Breast epithelium (tissue), 4 donors: ENCODE results near the gene RALGAPA1. TPM values are rescaled to one million over a fixed set of nuclear protein-coding genes. Genes with fewer than 3 reads are reported as not detected.

ENCODE experiments used
- DNase-seq, 2 donors: peaks; one replicate each; pipeline ENCODE4 v3.0.0-alpha.2; 2019; ENCODE audit warnings: low spot score in 2 of 2
- H3K27ac ChIP-seq, 2 donors: fragments of 200-600 bp; sonication (generic) in 1 of 2; one replicate each; pipeline ENCODE4 v1.5.1; 2016 to 2019; ENCODE audit warnings: mild to moderate bottlenecking in 1 of 2
- H3K27me3 ChIP-seq, 2 donors: fragments of 200-600 bp; sonication (generic) in 1 of 2; one replicate each; pipeline versions ENCODE4 v1.5.1 to v1.6.0; 2017 to 2019; ENCODE audit warnings: control low read depth in 1 of 2, mild to moderate bottlenecking in 1 of 2
- H3K36me3 ChIP-seq: fragments of 200-600 bp; one replicate; pipeline ENCODE4 v1.5.1; 2019
- H3K4me1 ChIP-seq, 2 donors: fragments of 200-600 bp; sonication (generic); one replicate each; pipeline ENCODE4 v1.5.1; 2016 to 2019; ENCODE audit warnings: control low read depth in 1 of 2
- H3K4me3 ChIP-seq, 3 donors: fragments of 200-600 bp; sonication (generic); 1 replicate in 2 of 3; 2 replicates in 1 of 3; pipeline ENCODE4 v1.5.1; 2016 to 2019; ENCODE audit warnings: mild to moderate bottlenecking in 3 of 3, moderate library complexity in 2 of 3
- H3K9me3 ChIP-seq, 2 donors: fragments of 200-600 bp; sonication (generic) in 1 of 2; one replicate each; pipeline ENCODE4 v1.5.1; 2016 to 2019; ENCODE audit warnings: control low read depth in 1 of 2
- POLR2A ChIP-seq: fragments of 450-650 bp; IDR thresholded peaks from one replicate; pipeline ENCODE4 v1.6.1; 2016; ENCODE audit warnings: antibody characterized with exemption, mild to moderate bottlenecking, moderate library complexity
- POLR2AphosphoS5 ChIP-seq, 3 donors: sonication (generic); formaldehyde crosslinking; IDR thresholded peaks; one replicate each; pipeline ENCODE4 v1.6.1; 2017; ENCODE audit warnings: antibody characterized with exemption in 3 of 3
- intact Hi-C: fragments of 100-400 bp; cut with DNase I; formaldehyde crosslinking; loops from one replicate; pipeline ENCODE4 v1.15.1; 2023; ENCODE audit warnings: low total_unique reads
- total RNA-seq, 3 donors: library from RNA; depleted of rRNA; stranded (reverse); fragments of >200 nt; gene quantifications; one replicate each; pipeline ENCODE4 v1.1.0, GENCODE V29; 2016
- TF ChIP-seq, protein P1 (sequence below), 3 donors: fragments of 450-650 bp; IDR thresholded peaks; one replicate each; pipeline ENCODE4 v1.5.1; 2016 to 2017; ENCODE audit warnings: antibody characterized with exemption in 3 of 3, mild to moderate bottlenecking in 3 of 3, moderate library complexity in 3 of 3

Gene RALGAPA1
- total RNA-seq, 3 donors from 2014 or later, result 52.2 to 136 (median 103) TPM

DNA sequence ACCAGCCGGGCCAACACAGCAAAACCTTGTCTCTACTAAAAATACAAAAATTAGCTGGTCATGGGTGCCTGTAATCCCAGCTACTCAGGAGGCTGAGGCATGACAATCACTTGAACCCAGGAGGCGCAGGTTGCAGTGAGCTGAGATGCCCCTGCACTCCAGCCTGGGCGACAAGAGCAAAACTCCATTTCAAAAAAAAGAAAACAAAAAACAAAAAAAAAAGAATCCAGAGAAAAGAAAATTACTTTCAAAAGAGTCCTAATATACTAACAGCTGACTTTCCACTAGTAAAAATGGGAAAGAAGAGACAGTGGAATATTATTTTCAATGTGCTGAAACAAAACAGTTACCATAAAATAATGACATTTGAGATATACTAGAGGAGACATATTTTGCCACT is 283.4 kb downstream of the RALGAPA1 start:
- intact Hi-C loops, result no loop called here
- H3K9me3 ChIP-seq, result no peaks in the 10 kb centered on the region
- H3K27me3 ChIP-seq, result peaks cover 0 to 7% of the 10 kb centered on the region in 2 donors
- DNase-seq, result no peak
- no peak overlapping the region for H3K27ac ChIP-seq
- H3K4me1 ChIP-seq, result no peaks in the 10 kb centered on the region
- H3K4me3 ChIP-seq, result no peak overlapping the region
- no peaks in the 10 kb centered on the region for H3K36me3 ChIP-seq
- TF ChIP-seq, protein P1, sequence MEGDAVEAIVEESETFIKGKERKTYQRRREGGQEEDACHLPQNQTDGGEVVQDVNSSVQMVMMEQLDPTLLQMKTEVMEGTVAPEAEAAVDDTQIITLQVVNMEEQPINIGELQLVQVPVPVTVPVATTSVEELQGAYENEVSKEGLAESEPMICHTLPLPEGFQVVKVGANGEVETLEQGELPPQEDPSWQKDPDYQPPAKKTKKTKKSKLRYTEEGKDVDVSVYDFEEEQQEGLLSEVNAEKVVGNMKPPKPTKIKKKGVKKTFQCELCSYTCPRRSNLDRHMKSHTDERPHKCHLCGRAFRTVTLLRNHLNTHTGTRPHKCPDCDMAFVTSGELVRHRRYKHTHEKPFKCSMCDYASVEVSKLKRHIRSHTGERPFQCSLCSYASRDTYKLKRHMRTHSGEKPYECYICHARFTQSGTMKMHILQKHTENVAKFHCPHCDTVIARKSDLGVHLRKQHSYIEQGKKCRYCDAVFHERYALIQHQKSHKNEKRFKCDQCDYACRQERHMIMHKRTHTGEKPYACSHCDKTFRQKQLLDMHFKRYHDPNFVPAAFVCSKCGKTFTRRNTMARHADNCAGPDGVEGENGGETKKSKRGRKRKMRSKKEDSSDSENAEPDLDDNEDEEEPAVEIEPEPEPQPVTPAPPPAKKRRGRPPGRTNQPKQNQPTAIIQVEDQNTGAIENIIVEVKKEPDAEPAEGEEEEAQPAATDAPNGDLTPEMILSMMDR (IDR thresholded peaks at IDR 0.05), result no peak
- TF ChIP-seq POLR2AphosphoS5 (IDR thresholded peaks at IDR 0.05) (no peak), POLR2A (no peak)

DNA sequence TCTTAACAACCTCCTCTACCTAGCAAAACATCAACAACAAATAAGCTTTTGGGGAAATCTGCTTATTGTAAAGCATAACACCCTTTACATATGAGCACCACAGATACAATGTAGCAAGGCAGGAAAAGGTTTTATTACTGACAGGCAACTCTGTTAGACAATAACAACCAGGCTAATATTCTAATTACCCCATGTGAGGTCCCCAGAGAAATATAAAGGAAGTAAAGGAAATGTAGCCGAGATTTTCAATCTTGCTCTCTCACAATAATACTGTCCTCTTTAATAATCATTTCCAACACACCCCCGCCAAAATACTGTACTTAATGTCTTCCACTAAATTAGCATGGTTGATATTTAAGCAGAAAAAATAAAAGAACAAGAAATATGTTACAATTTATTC is 289.1 kb downstream of the RALGAPA1 start:
- H3K4me1 ChIP-seq, result no peaks in the 10 kb centered on the region
- no peak overlapping the region for H3K27ac ChIP-seq
- H3K27me3 ChIP-seq, result no peaks in the 10 kb centered on the region
- DNase-seq, result no peak
- H3K4me3 ChIP-seq, result no peak overlapping the region
- TF ChIP-seq POLR2AphosphoS5 (IDR thresholded peaks at IDR 0.05) (no peak), POLR2A (no peak)
- TF ChIP-seq, protein P1 (IDR thresholded peaks at IDR 0.05), result no peak
- no peaks in the 10 kb centered on the region for H3K9me3 ChIP-seq
- intact Hi-C loops, result no loop called here
- H3K36me3 ChIP-seq, result no peaks in the 10 kb centered on the region

DNA sequence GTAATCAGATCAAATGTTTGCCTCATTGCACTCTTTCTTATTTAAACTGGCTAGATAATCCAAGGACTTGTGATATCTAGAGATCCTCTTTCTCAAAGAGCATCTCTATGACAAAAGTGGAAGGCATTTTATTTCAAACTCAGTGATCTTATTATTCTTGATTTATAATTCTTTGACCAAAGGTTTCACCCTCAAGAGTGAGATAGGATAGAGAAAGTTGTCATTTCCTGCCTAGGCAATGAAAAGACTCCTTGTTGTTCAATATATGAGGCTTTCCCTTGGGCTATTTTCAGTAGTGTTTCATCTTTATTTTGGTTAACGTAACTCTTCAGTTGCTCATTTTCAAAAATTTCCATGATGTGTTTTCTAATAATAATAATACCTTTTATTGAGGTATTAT is 293.2 kb downstream of the RALGAPA1 start:
- no peak for DNase-seq
- no peak for TF ChIP-seq POLR2AphosphoS5 (IDR thresholded peaks at IDR 0.05)
- no peak for TF ChIP-seq POLR2A
- TF ChIP-seq, protein P1 (IDR thresholded peaks at IDR 0.05), result no peak
- H3K4me3 ChIP-seq, result no peak overlapping the region
- no peaks in the 10 kb centered on the region for H3K27me3 ChIP-seq
- H3K36me3 ChIP-seq, result no peaks in the 10 kb centered on the region
- H3K9me3 ChIP-seq, result no peaks in the 10 kb centered on the region
- intact Hi-C loops, result no loop called here
- H3K4me1 ChIP-seq, result no peaks in the 10 kb centered on the region
- no peak overlapping the region for H3K27ac ChIP-seq

DNA sequence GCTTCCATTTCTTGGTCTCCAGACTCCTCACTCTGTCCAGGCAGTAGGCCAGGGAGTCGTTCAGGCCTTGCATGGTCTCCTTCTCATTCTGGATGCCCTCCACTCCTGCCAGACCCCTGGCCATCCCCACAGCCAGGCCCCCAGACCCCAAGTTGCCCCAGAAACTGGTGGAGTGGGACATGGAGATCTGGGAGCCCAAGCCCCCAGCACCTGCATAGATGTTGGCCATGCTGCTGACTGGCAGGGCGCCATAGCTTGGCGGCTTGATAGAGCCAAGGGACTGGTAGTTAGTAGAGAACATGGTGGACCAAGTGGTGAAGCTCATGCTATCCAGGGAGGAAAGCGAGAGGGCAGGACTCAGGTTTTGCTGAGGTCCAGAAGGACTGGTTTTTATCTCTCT is 296.3 kb downstream of the RALGAPA1 start:
- Histone ChIP-seq H3K4me3 (no peak overlapping the region), H3K4me1 (no peaks in the 10 kb centered on the region), H3K36me3 (no peaks in the 10 kb centered on the region), H3K27me3 (no peaks in the 10 kb centered on the region), H3K9me3 (no peaks in the 10 kb centered on the region), H3K27ac (no peak overlapping the region)
- TF ChIP-seq POLR2A (no peak), POLR2AphosphoS5 (IDR thresholded peaks at IDR 0.05) (no peak)
- TF ChIP-seq, protein P1 (IDR thresholded peaks at IDR 0.05), result no peak
- intact Hi-C loops, result no loop called here
- DNase-seq, result no peak

- no peaks in the 10 kb centered on the region for H3K36me3 ChIP-seq
- TF ChIP-seq POLR2A (no peak), POLR2AphosphoS5 (IDR thresholded peaks at IDR 0.05) (no peak)
- TF ChIP-seq, protein P1 (IDR thresholded peaks at IDR 0.05), result no peak
Observed at GRCh38 chr14:35509846-35510245, 299.2 kb downstream of the RALGAPA1 start.

More at GRCh38 chr14:35509846-35510245, 299.2 kb downstream of the RALGAPA1 start:
- no peaks in the 10 kb centered on the region for H3K9me3 ChIP-seq
- no peak for DNase-seq
- no peak overlapping the region for H3K27ac ChIP-seq
- intact Hi-C loops, result no loop called here
- H3K4me3 ChIP-seq, result no peak overlapping the region
- no peaks in the 10 kb centered on the region for H3K4me1 ChIP-seq
- no peaks in the 10 kb centered on the region for H3K27me3 ChIP-seq
